Measurements from ENCODE around the gene SMC1A. TPM values are rescaled to one million over a fixed set of nuclear protein-coding genes. Genes with fewer than 3 reads are reported as not detected.
"Not testable (repeated sequence)": the region's sequence is repeated elsewhere in the genome, so short reads cannot be mapped to it uniquely, and the experiment has no call there.

Gene SMC1A
- total RNA-seq, 1 donor from 2014 or later, result 56.7 TPM

DNA sequence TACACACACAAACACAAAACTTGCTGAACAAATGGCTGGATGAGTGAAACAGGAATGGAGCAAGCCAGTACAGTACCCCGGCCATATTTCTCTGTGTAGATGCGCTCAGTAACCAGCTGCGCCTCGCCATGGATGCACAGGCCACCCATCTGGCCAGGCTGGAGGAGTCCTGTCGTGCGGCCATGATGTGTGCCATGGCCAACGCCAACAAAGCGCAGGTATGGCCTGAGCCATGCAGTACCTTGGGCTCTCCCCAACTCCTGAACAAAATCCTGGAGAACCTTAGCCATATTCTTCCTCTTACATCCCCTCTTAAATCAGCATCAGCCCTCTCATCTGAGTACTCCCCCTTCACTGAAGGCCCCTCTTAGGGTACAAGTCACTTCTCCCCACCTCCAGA is 7.3 kb upstream of the SMC1A start:
- Mint-ChIP-seq H3K27me3 (ENCODE audit: unreplicated experiment) (no peaks in the 10 kb centered on the region), H3K27ac (ENCODE audit: unreplicated experiment) (no peak overlapping the region), H3K4me3 (ENCODE audit: unreplicated experiment) (no peak overlapping the region), H3K36me3 (ENCODE audit: unreplicated experiment) (peaks cover 8% of the 10 kb centered on the region), H3K9me3 (ENCODE audit: unreplicated experiment) (peaks cover 4% of the 10 kb centered on the region), H3K4me1 (ENCODE audit: unreplicated experiment) (peaks cover 7% of the 10 kb centered on the region)
- no peak for DNase-seq (ENCODE audit: extremely low spot score, unreplicated experiment)
- TF ChIP-seq, protein P1, sequence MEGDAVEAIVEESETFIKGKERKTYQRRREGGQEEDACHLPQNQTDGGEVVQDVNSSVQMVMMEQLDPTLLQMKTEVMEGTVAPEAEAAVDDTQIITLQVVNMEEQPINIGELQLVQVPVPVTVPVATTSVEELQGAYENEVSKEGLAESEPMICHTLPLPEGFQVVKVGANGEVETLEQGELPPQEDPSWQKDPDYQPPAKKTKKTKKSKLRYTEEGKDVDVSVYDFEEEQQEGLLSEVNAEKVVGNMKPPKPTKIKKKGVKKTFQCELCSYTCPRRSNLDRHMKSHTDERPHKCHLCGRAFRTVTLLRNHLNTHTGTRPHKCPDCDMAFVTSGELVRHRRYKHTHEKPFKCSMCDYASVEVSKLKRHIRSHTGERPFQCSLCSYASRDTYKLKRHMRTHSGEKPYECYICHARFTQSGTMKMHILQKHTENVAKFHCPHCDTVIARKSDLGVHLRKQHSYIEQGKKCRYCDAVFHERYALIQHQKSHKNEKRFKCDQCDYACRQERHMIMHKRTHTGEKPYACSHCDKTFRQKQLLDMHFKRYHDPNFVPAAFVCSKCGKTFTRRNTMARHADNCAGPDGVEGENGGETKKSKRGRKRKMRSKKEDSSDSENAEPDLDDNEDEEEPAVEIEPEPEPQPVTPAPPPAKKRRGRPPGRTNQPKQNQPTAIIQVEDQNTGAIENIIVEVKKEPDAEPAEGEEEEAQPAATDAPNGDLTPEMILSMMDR (IDR thresholded peaks at IDR 0.05), result no peak

DNA sequence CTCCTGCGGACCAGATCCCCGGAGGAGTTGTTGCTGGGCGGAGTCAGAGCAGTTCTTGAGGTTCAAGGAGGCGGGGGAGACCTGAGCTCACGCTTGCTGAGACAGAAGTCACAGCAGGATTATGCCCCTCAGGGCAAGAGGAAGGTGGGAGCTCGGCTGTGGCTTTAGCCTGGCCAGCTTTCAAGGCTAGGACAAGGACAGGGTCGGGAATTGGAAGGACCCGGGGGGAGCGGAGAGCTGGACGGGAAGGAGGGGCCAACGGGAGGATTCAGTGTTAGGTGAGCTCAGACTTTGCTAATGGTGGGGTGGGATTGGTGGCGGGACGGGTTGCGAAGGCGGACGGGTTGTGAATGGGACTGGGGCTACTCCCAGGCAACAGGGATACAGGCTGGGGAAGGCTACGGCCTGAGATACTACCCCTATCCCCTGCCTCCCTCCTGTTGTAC is 430 bp upstream of the SMC1A start, which contains the start of gene RIBC1:
Gene RIBC1 (plus strand): TSS at position 13 of the 446 bp plus-strand sequence. CDS start 3,404 bp downstream, outside the sequence.
- H3K9me3 Mint-ChIP-seq (ENCODE audit: unreplicated experiment), result no peaks in the 10 kb centered on the region
- peaks cover 18% of the 10 kb centered on the region for H3K4me1 Mint-ChIP-seq (ENCODE audit: unreplicated experiment)
- no peaks in the 10 kb centered on the region for H3K27me3 Mint-ChIP-seq (ENCODE audit: unreplicated experiment)
- peak within 1 kb of the TSS; percentile 97 for H3K4me3 Mint-ChIP-seq (ENCODE audit: unreplicated experiment)
- H3K36me3 Mint-ChIP-seq (ENCODE audit: unreplicated experiment), result no peaks in the 10 kb centered on the region
- no peak for DNase-seq (ENCODE audit: extremely low spot score, unreplicated experiment)
- H3K27ac Mint-ChIP-seq (ENCODE audit: unreplicated experiment), result peak within 1 kb of the TSS; percentile 99
- TF ChIP-seq, protein P1 (IDR thresholded peaks at IDR 0.05), result no peak

DNA sequence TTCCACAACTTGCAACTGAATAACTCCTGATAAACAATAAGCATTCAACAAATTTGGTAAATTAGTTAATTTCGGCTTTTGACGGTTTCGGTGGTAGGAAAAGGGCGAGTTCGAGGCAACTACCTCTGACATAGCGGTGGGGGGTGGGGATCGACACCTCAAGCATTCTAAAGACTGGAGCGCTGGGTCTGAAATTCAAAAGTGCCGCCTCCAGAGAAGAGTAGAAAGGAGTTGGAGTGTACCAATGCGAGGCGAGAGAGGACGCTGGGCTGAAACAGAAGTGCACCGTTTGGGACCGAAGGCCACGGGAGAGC is 725 bp downstream of the SMC1A start:
- peaks cover 5% of the 10 kb centered on the region for H3K9me3 Mint-ChIP-seq (ENCODE audit: unreplicated experiment)
- no peak for DNase-seq (ENCODE audit: extremely low spot score, unreplicated experiment)
- no peaks in the 10 kb centered on the region for H3K27me3 Mint-ChIP-seq (ENCODE audit: unreplicated experiment)
- peak overlapping the region; percentile 97 for H3K4me3 Mint-ChIP-seq (ENCODE audit: unreplicated experiment)
- H3K27ac Mint-ChIP-seq (ENCODE audit: unreplicated experiment), result peak overlapping the region; percentile 99
- peaks cover 2% of the 10 kb centered on the region for H3K36me3 Mint-ChIP-seq (ENCODE audit: unreplicated experiment)
- H3K4me1 Mint-ChIP-seq (ENCODE audit: unreplicated experiment), result peaks cover 18% of the 10 kb centered on the region
- TF ChIP-seq, protein P1 (IDR thresholded peaks at IDR 0.05), result no peak

DNA sequence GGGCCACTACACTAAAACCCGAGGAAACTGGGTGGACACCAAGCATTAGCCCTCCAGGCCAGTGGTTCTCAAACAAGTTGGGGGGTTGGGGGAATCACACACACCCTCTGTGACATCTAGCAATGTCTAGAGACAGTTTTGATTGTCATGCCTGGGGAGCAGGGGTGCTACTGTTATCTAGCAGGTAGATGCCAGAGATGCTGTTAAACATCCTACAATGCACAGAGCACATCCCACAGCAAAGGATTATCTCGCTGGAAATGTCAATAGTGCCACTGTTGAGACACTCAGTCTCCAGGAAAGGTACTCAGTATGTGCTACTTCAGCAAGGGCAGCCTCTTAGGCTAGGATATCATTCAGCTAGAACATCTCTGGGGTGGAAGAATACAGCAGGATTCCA is 1.3 kb downstream of the SMC1A start:
- Mint-ChIP-seq H3K9me3 (ENCODE audit: unreplicated experiment) (peaks cover 5% of the 10 kb centered on the region), H3K4me1 (ENCODE audit: unreplicated experiment) (peaks cover 18% of the 10 kb centered on the region), H3K27me3 (ENCODE audit: unreplicated experiment) (no peaks in the 10 kb centered on the region), H3K27ac (ENCODE audit: unreplicated experiment) (peak overlapping the region; percentile 99), H3K4me3 (ENCODE audit: unreplicated experiment) (peak overlapping the region; percentile 97), H3K36me3 (ENCODE audit: unreplicated experiment) (peaks cover 2% of the 10 kb centered on the region)
- TF ChIP-seq, protein P1 (IDR thresholded peaks at IDR 0.05), result no peak
- no peak for DNase-seq (ENCODE audit: extremely low spot score, unreplicated experiment)

DNA sequence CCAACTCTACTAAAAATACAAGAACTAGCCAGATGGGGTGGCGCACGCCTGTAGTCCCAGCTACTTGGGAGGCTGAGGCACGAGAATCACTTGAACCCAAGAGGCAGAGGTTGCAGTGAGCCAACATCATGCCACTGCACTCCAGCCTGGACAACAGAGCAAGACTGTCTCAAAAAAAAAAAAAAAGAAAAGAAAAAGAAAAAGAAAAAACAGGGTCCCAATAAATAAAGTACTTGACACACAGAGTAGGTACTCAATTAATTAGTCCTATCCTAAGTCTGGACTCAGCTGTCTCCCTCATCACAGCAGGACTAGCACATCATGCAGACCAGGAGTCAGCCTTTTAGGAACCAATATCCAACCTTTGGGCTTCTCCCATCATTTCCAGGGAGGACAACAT is 2.1 kb downstream of the SMC1A start:
- not testable (repeated sequence) for DNase-seq (ENCODE audit: extremely low spot score, unreplicated experiment); H3K27ac Mint-ChIP-seq (ENCODE audit: unreplicated experiment); H3K9me3 Mint-ChIP-seq (ENCODE audit: unreplicated experiment); H3K27me3 Mint-ChIP-seq (ENCODE audit: unreplicated experiment); H3K4me3 Mint-ChIP-seq (ENCODE audit: unreplicated experiment); H3K36me3 Mint-ChIP-seq (ENCODE audit: unreplicated experiment)
- H3K4me1 Mint-ChIP-seq (ENCODE audit: unreplicated experiment), result peaks cover 18% of the 10 kb centered on the region

DNA sequence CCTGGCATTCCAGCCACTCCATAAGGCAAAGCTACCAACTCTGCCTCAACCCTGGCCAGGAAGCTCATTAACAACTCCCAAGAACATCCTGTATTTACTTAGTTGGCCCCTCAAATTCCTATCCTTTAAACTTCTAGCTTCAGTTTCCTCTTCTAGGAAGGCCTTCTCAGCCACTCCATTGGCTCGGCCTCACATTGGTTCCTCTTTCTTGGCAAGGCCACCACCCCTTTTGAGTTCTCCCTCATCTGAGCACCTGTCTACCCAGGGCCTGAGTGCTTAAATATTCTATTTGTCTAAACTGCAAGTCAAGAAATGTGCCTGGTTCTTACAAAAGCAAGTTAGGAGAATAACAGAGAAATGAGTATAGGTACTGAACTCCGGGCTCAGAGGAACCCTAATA is 10.0 kb downstream of the SMC1A start:
- no peak overlapping the region for H3K4me3 Mint-ChIP-seq (ENCODE audit: unreplicated experiment)
- H3K4me1 Mint-ChIP-seq (ENCODE audit: unreplicated experiment), result peaks cover 4% of the 10 kb centered on the region
- TF ChIP-seq, protein P1 (IDR thresholded peaks at IDR 0.05), result no peak
- H3K36me3 Mint-ChIP-seq (ENCODE audit: unreplicated experiment), result peaks cover 19% of the 10 kb centered on the region
- no peak for DNase-seq (ENCODE audit: extremely low spot score, unreplicated experiment)
- peaks cover 6% of the 10 kb centered on the region for H3K9me3 Mint-ChIP-seq (ENCODE audit: unreplicated experiment)
- H3K27ac Mint-ChIP-seq (ENCODE audit: unreplicated experiment), result no peak overlapping the region
- H3K27me3 Mint-ChIP-seq (ENCODE audit: unreplicated experiment), result no peaks in the 10 kb centered on the region
